Skin epidermis (tissue), 12 donors: ENCODE measurements around the gene SMPDL3B.
"Not testable (repeated sequence)": the region's sequence is repeated elsewhere in the genome, so short reads cannot be mapped to it uniquely, and the experiment has no call there.

Source experiments
- H3K27ac ChIP-seq, 21 experiments: fragments of 200-600 bp; sonication (generic) in 11 of 21; one replicate each; pipeline ENCODE4 v1.5.0; 2020; ENCODE audit warnings: mild to moderate bottlenecking in 3 of 21, inconsistent platforms in 2 of 21, moderate library complexity in 2 of 21
- H3K4me3 ChIP-seq, 7 experiments: fragments of 200-600 bp; sonication (generic) in 2 of 7; one replicate each; pipeline ENCODE4 v1.5.0; 2020; ENCODE audit warnings: inconsistent platforms in 2 of 7, mild to moderate bottlenecking in 2 of 7, moderate library complexity in 1 of 7

SMPDL3B gene

DNA sequence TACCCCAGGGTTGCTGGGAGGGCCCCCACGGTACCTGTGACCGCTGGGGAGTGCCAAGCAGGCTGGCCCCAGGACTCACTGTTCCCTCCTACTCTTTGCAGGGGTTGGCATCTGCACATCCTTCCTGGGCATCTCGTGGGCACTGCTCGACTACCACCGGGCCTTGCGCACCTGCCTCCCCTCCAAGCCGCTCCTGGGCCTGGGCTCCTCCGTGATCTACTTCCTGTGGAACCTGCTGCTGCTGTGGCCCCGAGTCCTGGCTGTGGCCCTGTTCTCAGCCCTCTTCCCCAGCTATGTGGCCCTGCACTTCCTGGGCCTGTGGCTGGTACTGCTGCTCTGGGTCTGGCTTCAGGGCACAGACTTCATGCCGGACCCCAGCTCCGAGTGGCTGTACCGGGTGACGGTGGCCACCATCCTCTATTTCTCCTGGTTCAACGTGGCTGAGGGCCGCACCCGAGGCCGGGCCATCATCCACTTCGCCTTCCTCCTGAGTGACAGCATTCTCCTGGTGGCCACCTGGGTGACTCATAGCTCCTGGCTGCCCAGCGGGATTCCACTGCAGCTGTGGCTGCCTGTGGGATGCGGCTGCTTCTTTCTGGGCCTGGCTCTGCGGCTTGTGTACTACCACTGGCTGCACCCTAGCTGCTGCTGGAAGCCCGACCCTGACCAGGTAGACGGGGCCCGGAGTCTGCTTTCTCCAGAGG lies 31.8 kb downstream of the SMPDL3B start:
- Histone ChIP-seq H3K27ac (peak overlapping the region in 2 of 21 experiments; percentile 9 to 16), H3K4me3 (no peak overlapping the region)

DNA sequence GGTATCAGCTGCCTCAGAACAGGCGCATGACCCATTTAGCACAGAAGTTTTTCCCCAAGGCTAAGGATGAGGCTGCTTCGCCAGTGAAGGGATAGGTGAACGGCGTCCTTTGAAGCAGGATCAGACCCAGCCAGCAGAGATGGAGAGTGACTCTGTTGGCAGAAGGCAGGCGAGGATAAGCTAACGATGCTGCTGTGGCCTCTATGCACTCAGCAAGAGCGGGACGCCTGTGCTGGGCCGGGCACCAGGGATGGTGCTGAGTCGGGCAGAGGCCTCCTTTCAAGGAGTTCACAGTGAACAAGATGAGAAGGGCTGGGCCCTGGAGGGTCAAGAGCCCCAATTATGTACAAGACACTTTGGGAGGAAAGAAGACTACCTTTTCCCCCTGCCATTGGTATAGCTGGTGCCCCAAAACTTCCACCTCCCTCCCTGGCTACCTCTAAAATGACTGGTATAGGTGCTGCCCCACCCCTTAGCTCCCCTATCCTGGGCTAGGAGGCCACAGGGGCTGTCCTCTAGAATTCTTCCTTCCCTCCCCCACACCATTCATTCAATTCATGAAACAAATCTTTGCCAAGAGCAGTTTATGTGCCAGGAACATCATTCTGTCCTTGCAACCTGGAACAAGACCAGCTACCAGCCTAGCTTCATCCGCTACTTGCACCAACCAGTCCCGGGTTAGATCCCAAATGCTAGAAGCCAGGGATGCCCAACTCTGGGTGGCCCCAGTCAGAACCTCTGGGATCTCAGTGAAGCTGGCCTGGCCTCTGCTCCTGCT lies 32.5 kb downstream of the SMPDL3B start:
- H3K4me3 ChIP-seq, result no peak overlapping the region
- H3K27ac ChIP-seq, result peak overlapping the region in 4 of 21 experiments; percentile 16 to 69 (median 59)

DNA sequence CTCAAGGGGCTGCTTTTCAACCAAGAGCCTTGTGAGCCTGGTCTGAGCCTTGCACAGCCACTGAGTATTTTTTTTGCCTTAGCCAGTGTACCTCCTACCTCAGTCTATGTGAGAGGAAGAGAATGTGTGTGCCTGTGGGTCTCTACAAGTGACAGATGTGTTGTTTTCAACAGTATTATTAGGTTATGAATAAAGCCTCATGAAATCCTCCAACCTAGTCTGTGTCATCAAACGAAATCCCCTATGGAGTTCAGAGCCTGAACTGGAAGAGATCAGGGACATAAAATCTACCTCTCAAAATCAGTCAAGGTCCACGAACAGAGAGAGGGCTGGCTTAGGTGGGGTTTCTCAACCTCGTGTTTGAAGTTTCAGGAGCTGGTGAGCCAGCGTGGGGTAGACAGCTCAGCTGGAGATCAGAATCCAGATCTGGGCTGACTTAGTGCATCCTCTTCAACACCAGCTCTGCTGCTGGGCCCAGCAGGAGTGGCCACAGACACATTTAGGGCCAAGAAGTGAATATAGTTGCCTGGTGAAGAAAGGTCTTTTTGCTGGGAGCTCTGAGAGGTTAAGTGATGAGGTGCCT lies 33.2 kb downstream of the SMPDL3B start:
- Histone ChIP-seq H3K4me3 (no peak overlapping the region), H3K27ac (peak overlapping the region in 10 of 21 experiments; percentile 14 to 69 (median 41))

DNA sequence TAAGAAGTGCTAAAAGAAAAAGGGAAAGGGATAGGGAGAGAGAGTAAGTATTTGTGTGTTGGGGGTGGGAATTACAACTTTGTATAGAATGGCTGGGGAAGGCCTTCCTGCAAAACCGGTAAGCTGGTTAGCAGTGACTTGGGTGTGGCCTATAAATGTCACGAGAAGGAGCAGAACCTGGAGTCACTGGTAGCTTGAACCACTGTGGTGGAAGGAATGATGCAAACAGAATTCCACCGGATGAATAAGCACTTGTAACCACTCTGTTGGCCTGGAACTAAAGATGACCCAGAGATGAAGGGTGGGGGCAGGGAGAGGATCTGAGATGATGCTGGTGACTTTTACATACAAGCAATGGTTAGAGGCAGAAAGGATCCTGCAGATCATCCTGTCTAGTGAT lies 33.9 kb downstream of the SMPDL3B start:
- no peak overlapping the region for H3K4me3 ChIP-seq
- peak overlapping the region in 10 of 21 experiments; percentile 29 to 69 (median 41) for H3K27ac ChIP-seq

DNA sequence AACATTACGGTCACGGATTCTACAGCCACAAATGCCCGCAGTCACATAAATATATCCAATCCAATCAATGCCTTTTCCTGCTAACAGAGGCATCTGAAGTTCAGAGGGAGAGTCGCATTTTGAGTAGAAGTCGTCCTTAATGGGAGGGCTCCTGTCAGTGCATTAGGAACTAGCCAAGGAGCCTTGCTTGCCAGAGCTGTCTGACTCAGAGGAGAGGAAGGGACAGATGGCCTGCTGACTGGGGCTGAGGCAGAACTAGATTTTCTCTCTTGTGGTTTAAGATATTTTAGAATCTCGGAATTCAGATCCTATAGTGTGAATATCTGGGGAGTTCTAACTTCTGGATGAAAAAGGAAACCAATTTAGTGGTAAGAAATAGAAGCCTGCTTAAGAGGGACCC lies 35.6 kb downstream of the SMPDL3B start:
- Histone ChIP-seq H3K27ac (peak overlapping the region in 11 of 21 experiments; percentile 0 to 77 (median 54)), H3K4me3 (no peak overlapping the region)

DNA sequence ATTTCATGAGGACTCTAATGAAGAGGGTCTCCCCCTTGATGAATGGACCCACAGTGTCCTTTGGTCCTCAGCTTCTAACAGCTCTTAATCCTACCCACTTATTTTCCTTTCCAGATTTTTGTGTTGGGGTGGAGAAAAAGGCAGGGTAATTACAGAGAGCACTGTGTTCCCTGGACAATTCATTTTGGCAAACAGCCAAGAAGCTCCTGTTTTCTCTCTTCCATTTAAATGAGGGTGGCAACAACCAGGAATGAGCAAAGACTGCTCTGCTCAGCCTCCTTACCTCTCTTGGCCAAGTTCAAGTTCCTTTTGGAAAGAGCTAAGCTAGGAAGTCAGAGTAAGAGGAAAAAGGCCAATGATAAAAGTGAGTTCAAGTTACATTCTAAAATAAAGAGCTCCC lies 36.9 kb downstream of the SMPDL3B start:
- H3K27ac ChIP-seq, result peak overlapping the region in 1 of 21 experiments; percentile 10
- no peak overlapping the region for H3K4me3 ChIP-seq

DNA sequence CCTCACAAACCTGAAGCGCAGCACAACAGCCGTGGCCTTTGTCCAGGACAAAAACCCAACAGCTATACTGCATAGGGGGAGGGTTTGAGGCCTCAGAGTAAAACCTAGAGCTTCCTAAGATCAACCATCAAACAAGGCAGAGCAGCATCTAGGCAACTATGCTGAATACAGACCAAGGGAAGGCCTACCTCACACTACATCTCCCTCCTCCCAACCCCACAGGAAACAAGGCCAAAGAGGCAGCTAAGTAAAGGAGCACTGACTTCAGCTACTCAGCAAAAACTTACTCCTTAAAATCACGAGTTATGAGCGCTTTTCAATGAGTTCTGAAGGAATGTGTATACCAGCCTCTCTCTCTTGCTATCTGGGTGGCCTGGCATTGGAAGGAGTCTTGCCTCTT lies 37.3 kb downstream of the SMPDL3B start:
- H3K4me3 ChIP-seq, result no peak overlapping the region
- peak overlapping the region in 1 of 21 experiments; percentile 10 for H3K27ac ChIP-seq

DNA sequence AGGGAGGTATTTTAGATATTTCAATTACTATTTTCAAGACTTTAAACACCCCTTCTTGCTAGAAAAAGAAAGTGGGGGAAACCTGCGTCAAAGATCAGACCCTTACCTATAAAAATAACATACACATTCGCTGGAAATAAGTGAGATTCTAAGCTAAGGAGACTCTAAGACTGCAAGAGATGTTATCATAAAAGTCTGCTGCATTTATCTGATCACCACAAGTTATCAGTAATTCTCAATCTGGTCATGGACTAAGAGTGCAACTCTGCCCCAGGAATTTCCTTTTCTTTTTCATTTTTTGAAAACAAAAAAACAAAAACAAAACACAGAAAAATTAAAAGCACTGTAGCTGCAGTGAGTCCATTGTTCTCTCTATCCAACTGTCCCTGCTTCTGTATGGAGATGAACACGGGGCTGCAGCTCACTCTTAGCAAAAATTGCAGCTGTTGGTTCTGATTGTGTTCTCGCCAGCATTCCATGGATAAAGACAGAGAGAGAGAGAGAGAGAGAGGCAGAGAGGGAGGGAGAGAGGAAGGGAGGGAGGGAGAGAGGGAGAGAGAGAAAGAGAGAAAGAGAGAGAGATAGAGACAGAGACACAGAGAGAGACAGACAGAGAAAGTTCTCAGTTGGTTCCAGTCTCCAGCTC lies 39.1 kb downstream of the SMPDL3B start:
- Histone ChIP-seq H3K27ac (no peak overlapping the region), H3K4me3 (no peak overlapping the region)

DNA sequence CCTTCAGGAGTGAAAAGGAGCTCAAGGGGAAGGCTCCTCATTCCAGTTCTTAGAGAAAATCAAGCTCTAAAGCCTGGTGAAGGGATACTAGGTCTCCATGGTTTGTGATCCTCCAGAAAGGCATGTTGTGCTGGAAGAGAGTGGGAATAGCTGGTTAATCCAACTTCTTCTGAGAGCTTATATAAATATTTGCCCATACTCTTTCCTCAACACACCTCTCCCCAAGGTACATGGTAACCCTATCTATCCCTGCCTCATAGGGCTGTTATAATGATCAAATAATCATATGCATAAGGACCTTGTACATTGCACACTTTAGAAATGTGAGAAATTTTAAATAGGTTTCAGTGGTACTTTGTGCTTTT lies 39.6 kb downstream of the SMPDL3B start:
- Histone ChIP-seq H3K4me3 (no peak overlapping the region), H3K27ac (no peak overlapping the region)

DNA sequence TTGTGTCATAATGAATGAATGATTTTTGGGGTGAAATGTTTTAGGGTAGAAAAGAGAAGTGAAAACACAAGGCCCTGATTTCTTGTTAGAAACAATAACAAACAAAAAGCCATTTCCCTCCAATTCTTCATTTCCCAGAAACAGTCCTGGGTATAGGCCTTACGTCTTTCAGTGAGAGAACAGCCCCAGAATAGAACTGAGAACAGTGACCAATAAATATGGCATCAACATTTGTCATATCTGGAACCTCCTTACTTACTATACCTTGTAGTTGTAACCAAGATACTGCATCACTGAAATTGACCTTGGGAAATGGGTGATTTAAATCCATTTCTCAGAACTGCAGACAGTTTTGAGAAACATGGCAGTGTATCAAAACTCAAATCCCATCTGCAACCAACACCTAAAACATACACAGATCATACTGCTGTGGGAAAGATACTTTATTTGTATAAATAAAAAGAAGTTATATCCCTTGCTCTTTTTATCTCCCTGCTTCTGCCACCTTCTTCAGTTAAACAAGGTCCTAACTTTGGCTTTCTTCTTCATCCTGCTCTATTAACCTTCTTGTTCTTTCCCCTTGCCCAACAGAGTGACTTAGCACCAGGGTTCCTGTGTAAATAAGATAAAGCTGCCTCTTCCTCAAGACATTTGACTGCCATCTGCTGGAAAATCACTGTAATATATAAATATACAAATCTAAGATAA lies 44.5 kb downstream of the SMPDL3B start:
- Histone ChIP-seq H3K4me3 (no peak overlapping the region), H3K27ac (peak overlapping the region in 2 of 21 experiments; percentile 6 to 50)

DNA sequence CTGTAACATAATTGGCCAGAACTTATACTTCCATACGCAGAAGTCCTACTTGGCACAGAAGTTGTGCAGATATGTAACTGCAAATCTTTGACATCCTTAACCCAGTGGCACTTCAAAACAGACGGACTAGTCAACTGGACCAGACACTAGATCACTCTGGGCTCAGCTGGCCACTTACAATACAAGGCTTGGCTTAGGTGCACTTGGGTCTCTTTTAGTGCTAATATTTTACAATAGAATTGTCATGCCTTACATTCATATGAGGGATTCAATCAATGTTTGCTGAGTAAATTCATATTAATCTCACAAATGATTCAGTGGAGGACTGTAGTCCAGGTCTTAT lies 45.0 kb downstream of the SMPDL3B start:
- Histone ChIP-seq H3K4me3 (no peak overlapping the region), H3K27ac (no peak overlapping the region)

DNA sequence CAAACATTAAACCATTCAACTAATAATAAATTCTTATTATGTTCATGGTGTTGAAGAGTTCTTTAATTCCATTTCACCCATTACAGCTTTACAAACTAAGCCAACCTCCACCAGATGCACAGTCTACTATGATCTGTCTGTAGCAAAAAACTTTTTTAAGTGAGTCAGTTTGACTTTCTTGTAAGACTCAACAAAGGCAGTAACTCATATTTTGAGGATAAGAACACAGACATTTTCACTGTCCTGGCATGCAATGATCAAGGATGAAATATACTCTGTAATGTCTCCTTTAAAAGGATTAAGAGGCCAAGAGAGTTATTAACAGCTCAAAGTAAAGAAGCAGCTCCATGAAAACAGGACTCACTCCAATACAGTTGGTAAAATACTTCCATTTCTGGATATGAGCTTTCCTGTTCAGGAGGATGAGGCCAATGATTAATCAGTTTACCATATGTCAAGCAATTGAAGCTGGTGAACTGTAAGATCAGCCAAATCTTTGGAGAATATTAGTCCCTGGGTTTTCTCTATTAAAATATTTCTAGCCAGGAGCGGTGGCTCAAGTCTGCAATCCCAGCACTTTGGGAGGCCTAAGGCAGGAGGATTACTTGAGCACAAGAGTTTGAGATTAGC lies 45.5 kb downstream of the SMPDL3B start:
- Histone ChIP-seq H3K4me3 (no peak overlapping the region), H3K27ac (no peak overlapping the region)

DNA sequence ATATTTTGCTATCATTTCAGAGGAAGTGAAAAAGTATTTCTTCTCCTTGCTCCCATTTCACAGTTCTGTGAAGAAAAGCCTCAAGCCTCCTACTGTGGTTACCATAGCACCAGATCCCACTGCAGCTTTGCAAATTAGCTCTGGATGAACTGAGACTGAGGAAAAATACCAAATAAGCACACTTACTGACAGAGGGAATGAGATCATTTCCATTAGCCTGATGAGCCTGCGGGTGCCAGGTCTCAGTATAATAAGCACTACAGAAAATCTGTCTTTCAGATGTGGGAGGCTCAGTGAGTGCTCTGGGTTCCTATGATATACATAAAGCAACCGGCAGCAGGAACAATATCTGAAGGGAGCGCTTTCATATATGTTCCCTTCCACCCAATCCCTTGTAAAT lies 46.3 kb downstream of the SMPDL3B start:
- Histone ChIP-seq H3K4me3 (no peak overlapping the region), H3K27ac (no peak overlapping the region)

DNA sequence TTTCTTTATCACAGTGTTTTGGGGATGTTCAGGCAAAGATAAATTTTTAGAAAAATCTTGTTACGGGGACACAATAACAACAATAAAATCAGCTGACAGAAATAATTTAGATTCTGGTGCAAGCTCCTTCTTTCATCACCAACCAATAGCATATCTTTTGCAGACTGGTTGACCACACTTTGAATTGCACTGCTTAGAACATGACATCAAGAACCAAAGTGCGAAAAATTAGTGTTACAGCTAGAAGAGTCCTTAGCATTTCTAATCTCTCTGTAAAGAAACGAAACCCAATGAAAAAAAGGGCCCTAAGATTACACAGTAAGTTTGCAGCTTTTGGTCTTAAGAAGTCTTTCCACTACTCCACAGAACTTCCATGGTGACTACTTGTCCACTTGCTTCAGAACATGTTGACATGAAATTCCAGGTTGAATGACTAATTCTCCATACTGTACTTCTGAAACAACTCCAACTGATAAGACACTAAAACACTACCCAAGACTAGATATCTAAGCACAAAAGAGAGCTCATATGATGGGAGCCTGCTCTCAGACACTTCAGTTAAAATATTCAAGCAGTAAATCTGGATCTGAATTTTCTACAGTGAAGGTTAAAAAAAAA lies 56.2 kb downstream of the SMPDL3B start:
- H3K4me3 ChIP-seq, result no peak overlapping the region
- H3K27ac ChIP-seq, result no peak overlapping the region

DNA sequence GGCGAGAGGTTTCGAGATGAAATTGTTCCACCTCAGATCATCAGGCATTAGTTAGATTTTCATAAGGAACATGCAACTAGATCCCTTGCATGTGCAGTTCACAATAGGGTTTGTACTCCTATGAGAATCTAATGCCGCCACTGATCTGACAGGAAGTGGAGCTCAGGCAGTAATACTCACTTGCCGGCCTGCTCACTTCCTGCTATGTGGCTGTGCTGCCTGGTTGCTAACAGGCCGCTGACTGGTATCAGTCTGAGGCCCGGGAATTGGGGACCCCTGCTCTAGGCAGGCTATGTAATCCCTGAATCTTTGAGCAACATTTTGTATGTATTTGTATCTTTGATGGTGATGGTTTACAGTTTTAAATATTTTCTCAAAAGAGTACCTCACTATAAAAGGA lies 57.5 kb downstream of the SMPDL3B start:
- Histone ChIP-seq H3K4me3 (no peak overlapping the region), H3K27ac (peak overlapping the region in 9 of 21 experiments; percentile 7 to 82 (median 54))

DNA sequence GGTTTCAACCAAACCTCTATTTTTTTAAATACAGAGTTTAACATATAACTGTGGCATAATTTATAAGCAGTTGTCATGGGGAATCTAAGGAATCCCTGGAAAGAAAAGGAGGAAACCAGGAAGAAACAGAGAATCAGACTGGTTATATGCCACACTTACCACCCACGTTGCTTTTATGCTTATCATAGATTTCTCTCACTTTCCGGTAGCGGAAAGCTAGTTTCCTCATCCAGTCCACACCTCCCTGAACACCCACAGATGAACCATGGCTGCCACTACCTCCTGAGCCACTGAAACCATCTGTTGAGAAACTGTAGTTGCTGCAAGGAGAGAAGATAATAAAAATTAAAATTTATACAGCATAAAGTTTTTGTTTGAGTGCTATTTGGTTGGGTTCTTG lies 58.4 kb downstream of the SMPDL3B start:
- Histone ChIP-seq H3K4me3 (no peak overlapping the region), H3K27ac (peak overlapping the region in 7 of 21 experiments; percentile 7 to 82 (median 41))

DNA sequence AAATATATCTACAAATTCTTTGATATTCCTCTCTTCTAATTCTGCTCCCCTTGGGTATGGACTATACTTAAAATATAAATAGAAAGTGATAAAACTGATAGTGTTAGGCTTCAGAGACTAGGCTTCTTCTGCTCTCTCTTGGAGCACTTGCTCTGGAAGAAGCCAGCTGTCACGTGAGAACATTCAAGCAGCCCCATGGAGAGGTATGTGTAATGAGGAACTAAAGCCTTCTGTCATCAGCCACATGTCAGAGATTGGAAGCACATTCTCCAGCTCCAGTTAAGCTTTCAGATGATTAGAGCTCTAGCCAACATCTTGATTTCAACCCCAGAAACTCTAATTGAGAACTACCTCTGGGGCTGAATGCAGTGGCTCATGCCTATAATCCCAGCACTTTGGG lies 59.3 kb downstream of the SMPDL3B start:
- Histone ChIP-seq H3K27ac (peak overlapping the region in 3 of 21 experiments; percentile 13 to 82 (median 74)), H3K4me3 (no peak overlapping the region)

DNA sequence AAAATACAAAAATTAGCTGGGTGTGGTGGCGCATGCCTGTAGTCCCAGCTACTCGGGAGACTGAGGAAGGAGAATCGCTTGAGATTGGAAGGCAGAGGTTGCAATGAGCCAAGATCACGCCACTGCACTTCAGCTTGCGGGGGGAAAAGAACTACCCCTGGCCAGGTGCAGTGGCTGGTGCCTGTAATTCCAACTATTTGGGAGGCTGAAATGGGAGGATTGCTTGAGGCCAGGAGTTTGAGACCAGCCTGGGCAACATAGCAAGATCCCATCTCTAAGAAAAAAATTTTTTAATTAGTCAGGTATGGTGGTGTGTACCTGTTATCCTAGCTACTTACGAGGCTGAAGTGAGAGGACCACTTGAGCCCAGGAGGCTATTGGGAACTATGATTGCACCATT lies 59.7 kb downstream of the SMPDL3B start:
- H3K4me3 ChIP-seq, result not testable (repeated sequence)
- H3K27ac ChIP-seq, result peak overlapping the region in 1 of 21 experiments; percentile 13

DNA sequence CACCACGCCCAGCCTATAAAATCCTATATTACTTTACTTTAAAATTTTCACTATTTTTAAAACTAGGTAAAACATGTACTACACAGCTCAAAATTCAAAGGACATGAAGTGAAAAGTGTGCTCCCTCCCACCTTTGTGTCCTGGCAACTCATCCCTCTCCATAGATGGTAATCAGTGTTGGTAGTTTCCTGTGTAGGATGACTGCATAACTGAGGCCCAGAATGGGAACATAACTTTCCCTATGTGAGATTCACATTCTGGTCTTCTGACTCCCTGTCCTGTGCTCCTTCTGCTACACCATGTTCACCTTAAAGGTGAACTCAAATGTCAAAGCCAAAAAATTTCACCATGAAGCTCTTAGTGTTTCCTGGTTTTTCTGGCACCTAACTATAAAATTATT lies 64.3 kb downstream of the SMPDL3B start:
- no peak overlapping the region for H3K27ac ChIP-seq
- no peak overlapping the region for H3K4me3 ChIP-seq
